Breast epithelium (tissue), 4 donors: ENCODE data around the gene BEND4. TPM values are rescaled to one million over a fixed set of nuclear protein-coding genes. Genes with fewer than 3 reads are reported as not detected.

ENCODE experiments used
- DNase-seq, 2 donors: peaks; one replicate each; pipeline ENCODE4 v3.0.0-alpha.2; 2019; ENCODE audit warnings: low spot score in 2 of 2
- H3K27ac ChIP-seq, 2 donors: fragments of 200-600 bp; sonication (generic) in 1 of 2; one replicate each; pipeline ENCODE4 v1.5.1; 2016 to 2019; ENCODE audit warnings: mild to moderate bottlenecking in 1 of 2
- H3K27me3 ChIP-seq, 2 donors: fragments of 200-600 bp; sonication (generic) in 1 of 2; one replicate each; pipeline versions ENCODE4 v1.5.1 to v1.6.0; 2017 to 2019; ENCODE audit warnings: control low read depth in 1 of 2, mild to moderate bottlenecking in 1 of 2
- H3K36me3 ChIP-seq: fragments of 200-600 bp; one replicate; pipeline ENCODE4 v1.5.1; 2019
- H3K4me1 ChIP-seq, 2 donors: fragments of 200-600 bp; sonication (generic); one replicate each; pipeline ENCODE4 v1.5.1; 2016 to 2019; ENCODE audit warnings: control low read depth in 1 of 2
- H3K4me3 ChIP-seq, 3 donors: fragments of 200-600 bp; sonication (generic); 1 replicate in 2 of 3; 2 replicates in 1 of 3; pipeline ENCODE4 v1.5.1; 2016 to 2019; ENCODE audit warnings: mild to moderate bottlenecking in 3 of 3, moderate library complexity in 2 of 3
- H3K9me3 ChIP-seq, 2 donors: fragments of 200-600 bp; sonication (generic) in 1 of 2; one replicate each; pipeline ENCODE4 v1.5.1; 2016 to 2019; ENCODE audit warnings: control low read depth in 1 of 2
- POLR2A ChIP-seq: fragments of 450-650 bp; IDR thresholded peaks from one replicate; pipeline ENCODE4 v1.6.1; 2016; ENCODE audit warnings: antibody characterized with exemption, mild to moderate bottlenecking, moderate library complexity
- POLR2AphosphoS5 ChIP-seq, 3 donors: sonication (generic); formaldehyde crosslinking; IDR thresholded peaks; one replicate each; pipeline ENCODE4 v1.6.1; 2017; ENCODE audit warnings: antibody characterized with exemption in 3 of 3
- intact Hi-C: fragments of 100-400 bp; cut with DNase I; formaldehyde crosslinking; loops from one replicate; pipeline ENCODE4 v1.15.1; 2023; ENCODE audit warnings: low total_unique reads
- total RNA-seq, 3 donors: library from RNA; depleted of rRNA; stranded (reverse); fragments of >200 nt; gene quantifications; one replicate each; pipeline ENCODE4 v1.1.0, GENCODE V29; 2016
- TF ChIP-seq, protein P1 (sequence below), 3 donors: fragments of 450-650 bp; IDR thresholded peaks; one replicate each; pipeline ENCODE4 v1.5.1; 2016 to 2017; ENCODE audit warnings: antibody characterized with exemption in 3 of 3, mild to moderate bottlenecking in 3 of 3, moderate library complexity in 3 of 3

Gene BEND4
- total RNA-seq, 3 donors from 2014 or later = under 0.01 to 0.44 (median under 0.01) TPM

DNA sequence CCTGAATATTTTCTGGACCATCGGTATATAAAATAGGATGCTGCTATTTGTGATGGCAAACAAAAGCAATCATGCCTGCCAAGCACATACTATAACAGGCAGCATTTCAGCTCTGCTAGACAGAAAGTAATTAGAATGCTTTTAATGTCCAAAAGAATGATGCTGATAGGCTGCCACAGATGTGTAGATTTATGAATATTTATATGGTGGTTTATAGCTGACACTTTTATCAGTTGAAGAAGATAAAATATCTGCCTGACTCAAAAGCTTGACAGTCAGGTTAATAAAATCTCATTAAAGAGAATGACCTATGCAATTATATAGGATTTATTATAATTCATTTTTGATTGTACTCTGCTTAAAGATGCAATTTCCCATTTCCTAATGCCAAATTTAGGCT lies 4.0 kb downstream of the BEND4 start:
- peaks cover 0 to 5% of the 10 kb centered on the region in 2 donors for H3K4me1 ChIP-seq
- H3K27ac ChIP-seq = no peak overlapping the region
- H3K9me3 ChIP-seq = no peaks in the 10 kb centered on the region
- H3K4me3 ChIP-seq = no peak overlapping the region
- TF ChIP-seq, protein P1, sequence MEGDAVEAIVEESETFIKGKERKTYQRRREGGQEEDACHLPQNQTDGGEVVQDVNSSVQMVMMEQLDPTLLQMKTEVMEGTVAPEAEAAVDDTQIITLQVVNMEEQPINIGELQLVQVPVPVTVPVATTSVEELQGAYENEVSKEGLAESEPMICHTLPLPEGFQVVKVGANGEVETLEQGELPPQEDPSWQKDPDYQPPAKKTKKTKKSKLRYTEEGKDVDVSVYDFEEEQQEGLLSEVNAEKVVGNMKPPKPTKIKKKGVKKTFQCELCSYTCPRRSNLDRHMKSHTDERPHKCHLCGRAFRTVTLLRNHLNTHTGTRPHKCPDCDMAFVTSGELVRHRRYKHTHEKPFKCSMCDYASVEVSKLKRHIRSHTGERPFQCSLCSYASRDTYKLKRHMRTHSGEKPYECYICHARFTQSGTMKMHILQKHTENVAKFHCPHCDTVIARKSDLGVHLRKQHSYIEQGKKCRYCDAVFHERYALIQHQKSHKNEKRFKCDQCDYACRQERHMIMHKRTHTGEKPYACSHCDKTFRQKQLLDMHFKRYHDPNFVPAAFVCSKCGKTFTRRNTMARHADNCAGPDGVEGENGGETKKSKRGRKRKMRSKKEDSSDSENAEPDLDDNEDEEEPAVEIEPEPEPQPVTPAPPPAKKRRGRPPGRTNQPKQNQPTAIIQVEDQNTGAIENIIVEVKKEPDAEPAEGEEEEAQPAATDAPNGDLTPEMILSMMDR (IDR thresholded peaks at IDR 0.05) = no peak
- TF ChIP-seq POLR2A = no peak
- no peak for TF ChIP-seq POLR2AphosphoS5 (IDR thresholded peaks at IDR 0.05)
- intact Hi-C loops = no loop called here
- no peaks in the 10 kb centered on the region for H3K36me3 ChIP-seq
- H3K27me3 ChIP-seq = peaks cover 12 to 50% of the 10 kb centered on the region in 2 donors
- no peak for DNase-seq

GRCh38 chr4:42144028-42144427 lies 8.4 kb downstream of the BEND4 start:
- intact Hi-C loops = no loop called here
- H3K27me3 ChIP-seq = peaks cover 0 to 17% of the 10 kb centered on the region in 2 donors
- no peak overlapping the region for H3K27ac ChIP-seq
- TF ChIP-seq POLR2A (no peak), POLR2AphosphoS5 (IDR thresholded peaks at IDR 0.05) (no peak)
- TF ChIP-seq, protein P1 (IDR thresholded peaks at IDR 0.05) = no peak
- no peaks in the 10 kb centered on the region for H3K9me3 ChIP-seq
- DNase-seq = no peak
- no peaks in the 10 kb centered on the region for H3K36me3 ChIP-seq
- H3K4me1 ChIP-seq = no peaks in the 10 kb centered on the region
- no peak overlapping the region for H3K4me3 ChIP-seq

DNA sequence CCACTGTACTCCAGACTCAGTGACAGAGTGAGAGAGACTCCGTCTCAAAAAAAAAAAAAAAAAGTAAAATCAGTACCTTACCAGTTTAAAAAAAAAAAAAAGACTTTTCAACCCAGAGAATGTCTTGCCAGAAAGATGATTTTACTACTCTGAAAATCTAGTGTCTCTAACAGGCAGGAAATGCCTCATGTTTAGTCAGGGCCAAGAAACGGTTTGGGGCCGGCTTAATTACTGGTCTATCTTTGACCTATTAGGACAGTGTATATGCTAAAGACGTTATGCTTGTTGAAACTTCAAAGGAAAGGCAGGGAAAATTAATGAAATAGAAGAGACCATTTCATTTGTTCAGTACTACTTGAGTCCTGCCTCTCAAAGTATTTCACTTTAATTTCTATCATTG lies 9.9 kb downstream of the BEND4 start:
- no peaks in the 10 kb centered on the region for H3K36me3 ChIP-seq
- H3K4me3 ChIP-seq = no peak overlapping the region
- H3K9me3 ChIP-seq = no peaks in the 10 kb centered on the region
- intact Hi-C loops = no loop called here
- TF ChIP-seq POLR2A (no peak), POLR2AphosphoS5 (IDR thresholded peaks at IDR 0.05) (no peak)
- TF ChIP-seq, protein P1 (IDR thresholded peaks at IDR 0.05) = no peak
- H3K27ac ChIP-seq = no peak overlapping the region
- DNase-seq = no peak
- H3K27me3 ChIP-seq = peaks cover 0 to 14% of the 10 kb centered on the region in 2 donors
- H3K4me1 ChIP-seq = no peaks in the 10 kb centered on the region

DNA sequence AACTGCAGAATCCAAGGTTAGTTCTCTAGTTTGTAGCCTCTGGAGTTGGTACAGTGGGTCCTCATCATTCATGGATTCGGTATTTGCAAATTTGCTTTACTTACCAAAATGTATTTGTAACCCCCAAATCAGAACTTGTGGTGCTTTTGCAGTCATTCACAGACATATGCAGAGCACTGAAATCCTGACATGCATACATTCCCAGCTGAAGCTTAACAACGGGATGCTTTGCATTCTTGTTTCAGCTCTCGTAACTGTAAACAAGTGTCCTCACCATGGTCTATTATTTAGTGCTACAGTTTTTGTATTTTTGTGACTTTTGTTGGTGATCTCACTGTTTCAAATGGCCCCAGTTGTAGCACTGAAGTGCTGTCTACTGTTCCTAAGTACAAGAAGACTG lies 16.1 kb downstream of the BEND4 start:
- no peak overlapping the region for H3K4me3 ChIP-seq
- no peak overlapping the region for H3K27ac ChIP-seq
- H3K9me3 ChIP-seq = no peaks in the 10 kb centered on the region
- TF ChIP-seq POLR2AphosphoS5 (IDR thresholded peaks at IDR 0.05) = no peak
- DNase-seq = no peak
- H3K36me3 ChIP-seq = no peaks in the 10 kb centered on the region
- peaks cover 0 to 10% of the 10 kb centered on the region in 2 donors for H3K27me3 ChIP-seq
- no peaks in the 10 kb centered on the region for H3K4me1 ChIP-seq
- intact Hi-C loops = no loop called here

DNA sequence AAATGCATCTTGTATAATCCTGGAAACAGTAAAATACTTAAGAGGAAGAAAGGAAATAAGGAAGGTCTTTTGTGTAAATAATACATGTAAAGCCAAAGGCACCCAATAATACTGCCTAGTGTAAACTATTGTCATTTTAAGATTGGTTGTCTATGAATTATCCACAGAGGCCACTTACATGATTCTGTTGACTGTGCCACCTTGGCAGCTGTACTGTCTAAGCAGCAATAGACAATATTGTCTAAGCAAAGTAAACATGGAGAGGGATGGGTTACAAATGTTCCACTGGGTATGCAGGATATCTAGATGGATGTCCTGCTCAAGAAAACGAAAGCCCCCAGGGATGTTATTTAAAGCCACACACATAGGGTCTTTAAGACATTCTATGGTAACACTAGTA lies 19.4 kb downstream of the BEND4 start:
- H3K4me3 ChIP-seq = no peak overlapping the region
- no peaks in the 10 kb centered on the region for H3K4me1 ChIP-seq
- no peak for TF ChIP-seq POLR2AphosphoS5 (IDR thresholded peaks at IDR 0.05)
- no peak for TF ChIP-seq POLR2A
- TF ChIP-seq, protein P1 (IDR thresholded peaks at IDR 0.05) = no peak
- intact Hi-C loops = no loop called here
- H3K27ac ChIP-seq = no peak overlapping the region
- DNase-seq = no peak
- H3K36me3 ChIP-seq = no peaks in the 10 kb centered on the region
- no peaks in the 10 kb centered on the region for H3K9me3 ChIP-seq
- H3K27me3 ChIP-seq = no peaks in the 10 kb centered on the region

DNA sequence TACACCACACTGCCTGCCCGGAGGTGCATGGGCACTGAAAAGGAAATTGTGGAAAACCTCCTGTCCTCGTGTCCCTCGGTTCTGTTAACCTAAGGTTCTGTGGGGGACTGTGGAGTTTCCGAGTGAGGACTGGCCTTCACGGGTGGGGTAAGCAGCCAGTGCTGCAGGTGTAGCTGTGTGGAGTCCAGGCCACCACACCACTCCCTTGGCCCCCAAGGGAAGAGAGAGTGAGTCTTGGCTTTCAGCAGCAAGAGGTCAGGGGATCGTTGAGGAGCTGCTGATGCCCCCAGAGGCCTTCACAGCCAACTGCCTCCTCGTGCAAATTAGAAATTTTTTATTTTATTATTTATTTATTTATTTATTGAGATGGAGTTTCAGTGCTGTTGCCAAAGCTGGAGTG lies 20.4 kb downstream of the BEND4 start:
- no peak overlapping the region for H3K27ac ChIP-seq
- no peak overlapping the region for H3K4me3 ChIP-seq
- H3K27me3 ChIP-seq = no peaks in the 10 kb centered on the region
- no peaks in the 10 kb centered on the region for H3K36me3 ChIP-seq
- DNase-seq = no peak
- intact Hi-C loops = no loop called here
- TF ChIP-seq POLR2AphosphoS5 (IDR thresholded peaks at IDR 0.05) = no peak
- no peaks in the 10 kb centered on the region for H3K4me1 ChIP-seq
- H3K9me3 ChIP-seq = no peaks in the 10 kb centered on the region
